Measurements from ENCODE around the gene HEPACAM2. TPM values are rescaled to one million over a fixed set of nuclear protein-coding genes. Genes with fewer than 3 reads are reported as not detected.

The HEPACAM2 gene
- total RNA-seq, 4 donors from 2014 or later, result not detected

DNA sequence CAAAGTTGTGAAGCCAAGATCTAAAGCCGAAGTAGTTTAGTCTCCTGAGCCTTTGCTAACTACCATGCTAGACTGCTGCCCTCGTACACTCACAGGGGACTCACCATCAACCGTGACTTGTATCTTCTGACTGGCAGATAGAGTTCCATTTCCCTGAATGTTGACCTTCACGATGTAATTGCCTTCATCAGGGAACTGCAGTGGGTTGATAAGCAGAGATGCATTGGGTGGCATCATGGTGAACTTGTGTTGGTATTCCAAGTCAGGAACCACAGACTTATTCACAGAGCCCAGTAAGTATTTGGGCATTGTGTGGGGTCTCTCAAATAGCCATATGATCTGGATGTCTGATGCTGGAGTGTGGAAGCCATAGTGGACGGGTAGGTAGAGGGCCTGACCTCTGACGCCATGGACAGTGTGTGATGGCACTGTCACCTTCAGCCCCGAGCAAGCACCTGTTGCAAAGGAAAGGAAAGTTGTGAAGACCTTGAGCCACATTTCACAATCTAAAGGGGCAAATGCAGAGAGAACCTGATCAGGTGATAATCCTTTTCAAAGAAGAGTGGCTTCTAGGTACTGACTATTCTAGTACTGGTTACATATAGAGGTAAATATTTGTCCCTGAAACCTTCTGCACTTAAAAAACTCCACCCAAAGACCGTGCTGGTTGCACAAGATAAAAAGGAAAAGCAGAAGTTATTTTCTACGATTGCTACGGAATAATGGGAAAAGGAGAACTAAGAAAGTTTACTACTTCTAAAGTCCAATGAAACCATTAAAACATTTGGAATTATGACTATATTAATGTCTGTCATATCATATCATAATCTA lies 7.1 kb downstream of the HEPACAM2 start:
- Histone ChIP-seq H3K36me3 (no peaks in the 10 kb centered on the region), H3K9me3 (no peaks in the 10 kb centered on the region), H3K4me1 (no peaks in the 10 kb centered on the region), H3K27ac (no peak overlapping the region), H3K4me3 (no peak overlapping the region), H3K27me3 (no peaks in the 10 kb centered on the region)
- intact Hi-C loops (cut with DNase I; ENCODE audit: low total_unique reads) (no loop called here), in situ Hi-C loops (cut with MboI; ENCODE audit: low sequenced_read_pairs in 4 of 4) (no loop called here)
- DNase-seq (no peak), ATAC-seq (no peak)
- no peak for TF ChIP-seq POLR2A (IDR thresholded peaks at IDR 0.05)
- TF ChIP-seq, protein P1, sequence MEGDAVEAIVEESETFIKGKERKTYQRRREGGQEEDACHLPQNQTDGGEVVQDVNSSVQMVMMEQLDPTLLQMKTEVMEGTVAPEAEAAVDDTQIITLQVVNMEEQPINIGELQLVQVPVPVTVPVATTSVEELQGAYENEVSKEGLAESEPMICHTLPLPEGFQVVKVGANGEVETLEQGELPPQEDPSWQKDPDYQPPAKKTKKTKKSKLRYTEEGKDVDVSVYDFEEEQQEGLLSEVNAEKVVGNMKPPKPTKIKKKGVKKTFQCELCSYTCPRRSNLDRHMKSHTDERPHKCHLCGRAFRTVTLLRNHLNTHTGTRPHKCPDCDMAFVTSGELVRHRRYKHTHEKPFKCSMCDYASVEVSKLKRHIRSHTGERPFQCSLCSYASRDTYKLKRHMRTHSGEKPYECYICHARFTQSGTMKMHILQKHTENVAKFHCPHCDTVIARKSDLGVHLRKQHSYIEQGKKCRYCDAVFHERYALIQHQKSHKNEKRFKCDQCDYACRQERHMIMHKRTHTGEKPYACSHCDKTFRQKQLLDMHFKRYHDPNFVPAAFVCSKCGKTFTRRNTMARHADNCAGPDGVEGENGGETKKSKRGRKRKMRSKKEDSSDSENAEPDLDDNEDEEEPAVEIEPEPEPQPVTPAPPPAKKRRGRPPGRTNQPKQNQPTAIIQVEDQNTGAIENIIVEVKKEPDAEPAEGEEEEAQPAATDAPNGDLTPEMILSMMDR (IDR thresholded peaks at IDR 0.05 in 4 of 5, conservative IDR thresholded peaks at IDR 0.05 in 1 of 5), result no peak

DNA sequence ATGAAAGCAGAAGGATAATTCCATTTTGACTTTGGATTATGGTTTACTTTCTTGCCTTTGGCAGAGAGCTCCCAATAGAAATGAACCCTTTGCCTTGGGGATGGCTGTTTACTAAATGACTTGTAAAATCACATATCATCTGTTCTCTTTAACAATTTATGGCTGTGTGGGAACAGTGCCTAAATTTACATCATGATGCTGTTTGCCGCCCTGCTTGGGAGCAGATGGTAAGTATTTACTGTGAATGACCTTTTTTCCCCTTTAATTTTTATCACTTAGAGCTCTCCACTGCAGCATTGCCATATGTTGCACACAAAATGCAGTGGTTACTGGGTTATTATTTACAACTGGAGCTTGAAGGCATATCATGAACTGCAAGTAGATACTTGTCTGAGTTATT lies 13.4 kb downstream of the HEPACAM2 start:
- Histone ChIP-seq H3K27me3 (no peaks in the 10 kb centered on the region), H3K36me3 (no peaks in the 10 kb centered on the region), H3K27ac (no peak overlapping the region), H3K9me3 (no peaks in the 10 kb centered on the region), H3K4me1 (no peaks in the 10 kb centered on the region), H3K4me3 (no peak overlapping the region)
- DNase-seq (no peak), ATAC-seq (no peak)
- intact Hi-C loops (cut with DNase I; ENCODE audit: low total_unique reads) (no loop called here), in situ Hi-C loops (cut with MboI; ENCODE audit: low sequenced_read_pairs in 4 of 4) (no loop called here)
- no peak for TF ChIP-seq POLR2A (IDR thresholded peaks at IDR 0.05)
- TF ChIP-seq, protein P1 (IDR thresholded peaks at IDR 0.05 in 4 of 5, conservative IDR thresholded peaks at IDR 0.05 in 1 of 5), result no peak

DNA sequence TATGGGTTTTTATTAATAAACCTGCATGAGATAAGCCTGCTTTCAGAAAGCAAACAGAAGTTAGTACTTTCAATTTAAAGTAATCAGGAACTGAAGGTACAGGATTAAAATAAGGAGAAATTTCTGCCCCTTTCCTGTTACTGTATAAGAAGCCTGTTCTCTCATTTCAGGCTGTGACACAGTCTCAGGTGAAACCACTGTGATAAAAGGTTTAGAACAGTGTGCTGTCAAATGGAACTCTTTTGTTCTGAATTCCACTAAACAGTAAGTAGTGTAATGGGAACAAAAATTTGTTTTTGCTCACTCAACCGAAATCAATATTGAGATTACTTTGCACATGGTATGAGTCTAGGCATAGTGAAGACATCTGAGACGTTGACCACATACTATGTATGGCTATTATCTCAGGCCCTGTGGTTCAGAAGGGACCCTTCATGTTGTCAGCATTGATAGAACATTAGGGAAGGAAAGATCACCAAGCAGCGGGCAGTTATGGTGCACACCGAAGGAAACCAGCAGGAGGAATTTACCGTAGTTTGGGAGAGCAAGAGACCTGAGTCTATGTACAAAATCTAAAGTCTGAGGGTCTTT lies 14.9 kb downstream of the HEPACAM2 start:
- no peaks in the 10 kb centered on the region for H3K9me3 ChIP-seq
- DNase-seq (no peak), ATAC-seq (no peak)
- no peak overlapping the region for H3K27ac ChIP-seq
- intact Hi-C loops (cut with DNase I; ENCODE audit: low total_unique reads), result no loop called here
- TF ChIP-seq POLR2A (IDR thresholded peaks at IDR 0.05), result no peak
- TF ChIP-seq, protein P1 (IDR thresholded peaks at IDR 0.05 in 4 of 5, conservative IDR thresholded peaks at IDR 0.05 in 1 of 5), result no peak
- H3K4me3 ChIP-seq, result no peak overlapping the region
- H3K4me1 ChIP-seq, result no peaks in the 10 kb centered on the region
- no peaks in the 10 kb centered on the region for H3K27me3 ChIP-seq
- in situ Hi-C loops (cut with MboI; ENCODE audit: low sequenced_read_pairs in 4 of 4), result no loop called here
- H3K36me3 ChIP-seq, result no peaks in the 10 kb centered on the region

DNA sequence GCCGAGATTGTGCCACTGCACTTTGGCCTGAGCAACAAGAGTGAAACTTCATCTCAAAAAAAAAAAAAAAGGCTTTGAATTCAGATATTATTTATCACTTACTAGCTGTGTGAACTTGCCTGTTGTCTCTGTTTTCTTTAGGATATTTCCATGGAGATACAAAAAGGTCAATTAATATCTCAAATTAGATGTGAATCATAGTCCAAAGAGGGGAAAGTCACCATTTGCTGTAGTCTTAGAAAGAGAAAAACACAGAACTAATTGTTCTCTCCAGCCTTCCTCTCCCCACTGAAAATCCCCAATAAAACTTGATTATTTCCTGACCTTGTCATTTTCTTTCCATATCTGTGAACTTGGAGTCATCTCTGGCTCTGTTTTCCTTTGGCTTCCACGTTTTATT lies 21.2 kb downstream of the HEPACAM2 start:
- intact Hi-C loops (cut with DNase I; ENCODE audit: low total_unique reads), result no loop called here
- in situ Hi-C loops (cut with MboI; ENCODE audit: low sequenced_read_pairs in 4 of 4), result no loop called here
- Histone ChIP-seq H3K4me1 (no peaks in the 10 kb centered on the region), H3K36me3 (no peaks in the 10 kb centered on the region), H3K4me3 (no peak overlapping the region), H3K27ac (no peak overlapping the region), H3K27me3 (no peaks in the 10 kb centered on the region), H3K9me3 (no peaks in the 10 kb centered on the region)
- ATAC-seq (no peak), DNase-seq (no peak)
- TF ChIP-seq, protein P1 (IDR thresholded peaks at IDR 0.05 in 4 of 5, conservative IDR thresholded peaks at IDR 0.05 in 1 of 5), result no peak
- no peak for TF ChIP-seq POLR2A (IDR thresholded peaks at IDR 0.05)

Measured in gastrocnemius medialis (tissue), 4 donors.